RPMI8226 (cell line): Measurements from ENCODE around the gene DEPDC1B.
"Not testable (repeated sequence)": the region's sequence is repeated elsewhere in the genome, so short reads cannot be mapped to it uniquely, and the experiment has no call there.

Source experiments
- DNase-seq: peaks from one replicate; pipeline ENCODE4 v3.0.0-alpha.2; 2015

The DEPDC1B gene

DNA sequence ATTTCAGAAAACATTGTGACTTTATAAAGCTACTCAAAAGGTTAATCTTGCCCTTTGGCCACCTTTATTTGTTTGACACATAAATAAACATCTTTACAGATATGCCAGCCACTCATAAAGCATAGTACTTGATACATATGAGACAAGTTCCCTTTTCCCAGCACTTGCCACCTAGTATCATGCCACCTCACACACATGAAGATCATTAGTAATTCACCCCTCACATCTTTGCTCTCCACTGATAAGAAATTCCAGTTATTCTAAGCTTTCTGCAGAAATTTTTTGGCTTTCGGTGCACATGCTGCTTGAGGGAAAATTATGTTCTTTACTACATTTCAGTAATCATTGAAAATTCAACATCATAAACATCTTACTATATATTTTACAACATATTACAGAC lies 59.1 kb downstream of the DEPDC1B start:
- DNase-seq: no peak

DNA sequence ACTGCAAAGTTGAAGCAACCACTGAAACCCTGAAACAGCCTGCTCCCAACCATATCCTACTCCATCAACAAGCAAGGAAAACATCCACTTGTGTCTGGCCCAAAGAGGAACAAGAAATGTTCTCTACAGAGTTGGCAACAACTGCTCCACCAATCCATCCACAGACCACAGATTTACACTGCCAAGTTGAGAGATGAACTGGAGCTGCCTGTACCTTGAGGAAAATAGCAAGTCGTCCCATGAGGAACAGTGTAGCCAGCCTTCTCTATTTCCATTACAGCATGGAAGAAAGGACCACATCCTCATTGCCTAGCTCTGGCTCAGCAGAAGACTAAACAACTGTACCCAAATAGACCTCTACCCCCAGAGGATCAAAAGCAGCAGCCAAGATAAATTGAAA lies 60.4 kb downstream of the DEPDC1B start:
- DNase-seq: no peak

- no peak for DNase-seq
Measured at GRCh38 chr5:60638300-60638699, 61.7 kb downstream of the DEPDC1B start.

DNA sequence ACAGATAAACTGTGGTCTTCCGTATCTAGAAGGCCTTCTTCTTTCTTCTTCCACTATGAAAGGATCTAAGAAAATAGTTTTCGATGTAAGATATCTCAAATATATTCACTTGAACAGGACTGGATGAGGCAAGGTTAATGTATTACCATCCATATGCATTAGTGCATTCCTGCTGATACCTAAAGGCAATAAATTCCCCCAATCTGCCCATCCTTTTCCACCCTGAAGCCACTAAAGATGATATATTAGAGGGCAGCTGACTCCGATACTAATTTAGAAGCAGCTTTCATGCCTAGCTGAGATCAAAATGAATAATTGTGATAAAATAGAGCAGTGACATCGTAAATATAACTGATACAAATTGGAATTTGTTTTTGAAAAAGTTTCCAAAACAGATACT lies 63.3 kb downstream of the DEPDC1B start:
- DNase-seq: no peak

- DNase-seq: no peak
Measured at GRCh38 chr5:60636001-60636400, 64.0 kb downstream of the DEPDC1B start.

DNA sequence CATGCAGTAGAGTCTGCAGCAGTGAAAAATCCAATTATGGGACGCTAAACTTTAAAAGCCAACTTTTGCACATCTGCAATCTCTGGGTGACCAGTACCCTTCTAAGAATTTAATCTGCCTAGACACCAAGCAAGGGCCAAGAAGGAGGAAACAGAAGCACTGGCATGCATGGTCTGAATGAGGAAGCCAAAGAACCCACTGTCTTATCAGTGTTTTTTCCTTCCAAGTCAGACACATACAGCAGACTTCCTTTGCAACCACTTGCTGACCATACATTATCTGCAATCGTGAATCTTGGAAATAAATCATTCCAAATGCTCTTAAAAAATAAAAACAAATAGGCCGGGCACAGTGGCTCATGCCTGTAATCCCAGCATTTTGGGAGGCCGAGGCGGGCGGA lies 65.9 kb downstream of the DEPDC1B start:
- no peak for DNase-seq

- DNase-seq: no peak
Measured at GRCh38 chr5:60633341-60633740, 66.6 kb downstream of the DEPDC1B start.

DNA sequence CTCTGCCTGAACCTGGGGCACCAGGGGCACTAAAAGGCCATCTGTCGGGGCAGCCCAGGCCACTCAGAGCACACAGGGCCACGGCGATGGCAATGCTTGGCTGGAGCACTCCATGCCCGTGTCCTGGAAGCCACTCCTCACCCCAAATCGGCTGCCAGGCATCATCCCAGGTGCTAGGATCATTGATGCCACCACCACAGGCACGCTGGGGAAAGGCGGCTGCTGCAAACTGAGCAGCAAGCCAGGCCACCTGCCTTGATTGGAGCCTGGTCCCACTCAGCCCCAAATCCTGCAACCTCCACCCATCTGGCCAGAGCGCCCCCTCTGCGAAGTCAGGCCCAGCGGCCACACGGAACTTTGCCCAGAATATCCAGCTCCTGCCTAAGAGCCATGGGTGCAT lies 67.8 kb downstream of the DEPDC1B start:
- DNase-seq: no peak

- no peak for DNase-seq
Measured at GRCh38 chr5:60630836-60631235, 69.1 kb downstream of the DEPDC1B start.

DNA sequence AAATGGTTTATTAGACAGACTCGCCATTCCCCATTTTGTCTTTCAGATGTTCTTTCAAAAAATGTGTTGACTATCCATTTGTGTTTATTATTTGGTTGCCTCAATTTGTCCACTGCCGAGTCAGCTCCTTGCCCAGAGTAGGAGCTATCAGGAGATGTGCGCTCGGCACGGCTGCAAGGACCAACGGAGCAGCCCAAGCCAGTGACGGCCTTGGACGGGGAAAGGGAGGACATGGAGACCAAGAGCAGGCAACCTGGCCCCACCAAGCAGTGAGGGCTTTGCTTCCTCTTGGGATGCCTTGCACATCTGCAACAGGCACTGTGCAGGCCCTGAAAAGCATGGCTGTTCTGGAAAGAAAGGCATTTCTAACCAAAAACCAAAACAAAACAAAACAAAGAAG lies 69.8 kb downstream of the DEPDC1B start:
- no peak for DNase-seq

- not testable (repeated sequence) for DNase-seq
Measured at GRCh38 chr5:60624875-60625274, 75.1 kb downstream of the DEPDC1B start.

DNA sequence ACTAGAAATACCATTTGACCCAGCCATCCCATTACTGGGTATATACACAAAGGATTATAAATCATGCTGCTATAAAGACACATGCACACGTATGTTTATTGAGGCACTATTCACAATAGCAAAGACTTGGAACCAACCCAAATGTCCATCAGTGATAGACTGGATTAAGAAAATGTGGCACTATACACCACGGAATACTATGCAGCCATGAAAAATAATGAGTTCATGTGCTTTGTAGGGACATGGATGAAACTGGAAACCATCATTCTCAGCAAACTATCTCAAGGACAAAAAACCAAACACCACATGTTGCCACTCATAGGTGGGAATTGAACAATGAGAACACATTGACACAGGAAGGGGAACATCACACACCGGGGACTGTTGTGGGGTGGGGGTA lies 79.2 kb downstream of the DEPDC1B start:
- not testable (repeated sequence) for DNase-seq

GRCh38 chr5:60613826-60614225 lies 86.1 kb downstream of the DEPDC1B start:
- DNase-seq: no peak

DNA sequence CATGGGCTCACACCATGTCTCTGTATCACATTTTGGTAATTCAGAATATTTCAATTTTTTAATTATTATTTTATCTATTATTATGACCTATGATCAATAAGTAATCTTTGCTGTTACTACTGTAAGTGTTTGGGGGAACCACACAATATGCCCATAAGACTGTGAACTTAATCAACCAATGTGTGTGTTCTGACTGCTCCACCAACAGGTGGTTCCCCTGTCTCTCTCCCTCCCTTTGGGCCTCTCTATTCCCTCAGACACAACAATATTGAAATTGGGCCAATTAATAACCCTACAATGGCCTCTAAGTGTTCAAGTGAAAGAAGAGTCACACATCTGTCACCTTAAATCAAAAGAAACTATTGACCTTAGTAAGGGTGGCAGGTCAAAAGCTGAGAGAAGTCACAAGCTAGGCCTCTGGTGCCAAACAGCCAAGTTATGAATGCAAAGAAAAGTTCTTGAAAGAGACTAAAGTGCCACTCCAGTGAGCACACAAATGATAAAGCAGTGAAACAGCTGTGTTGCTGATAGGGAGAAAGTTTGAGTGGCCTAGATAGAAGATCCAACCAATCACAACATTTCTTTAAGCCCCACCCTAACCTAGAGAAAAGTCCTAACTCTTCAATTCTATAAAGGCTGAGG lies 88.7 kb downstream of the DEPDC1B start:
- DNase-seq: no peak

DNA sequence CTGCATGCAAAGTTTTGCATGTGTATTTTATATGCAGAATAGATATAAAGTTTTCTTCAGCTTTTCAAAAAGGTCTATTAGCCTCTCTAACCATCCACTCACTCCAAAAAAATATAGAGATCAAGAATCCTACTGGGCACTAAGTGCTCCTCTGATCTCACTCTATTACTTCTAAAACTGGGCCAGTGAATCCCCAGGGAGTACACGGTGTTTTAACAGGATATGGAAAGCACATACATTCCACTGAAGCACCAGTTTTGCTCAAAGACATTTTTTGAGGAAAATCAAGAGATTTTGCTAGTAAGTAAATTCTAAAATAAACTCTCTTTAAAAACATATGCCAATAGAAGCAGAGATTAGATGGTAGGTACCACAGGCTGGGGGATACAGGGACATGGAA lies 95.2 kb downstream of the DEPDC1B start:
- no peak for DNase-seq

- DNase-seq: peak; percentile 35
Measured at GRCh38 chr5:60598424-60598823, 101.5 kb downstream of the DEPDC1B start.

DNA sequence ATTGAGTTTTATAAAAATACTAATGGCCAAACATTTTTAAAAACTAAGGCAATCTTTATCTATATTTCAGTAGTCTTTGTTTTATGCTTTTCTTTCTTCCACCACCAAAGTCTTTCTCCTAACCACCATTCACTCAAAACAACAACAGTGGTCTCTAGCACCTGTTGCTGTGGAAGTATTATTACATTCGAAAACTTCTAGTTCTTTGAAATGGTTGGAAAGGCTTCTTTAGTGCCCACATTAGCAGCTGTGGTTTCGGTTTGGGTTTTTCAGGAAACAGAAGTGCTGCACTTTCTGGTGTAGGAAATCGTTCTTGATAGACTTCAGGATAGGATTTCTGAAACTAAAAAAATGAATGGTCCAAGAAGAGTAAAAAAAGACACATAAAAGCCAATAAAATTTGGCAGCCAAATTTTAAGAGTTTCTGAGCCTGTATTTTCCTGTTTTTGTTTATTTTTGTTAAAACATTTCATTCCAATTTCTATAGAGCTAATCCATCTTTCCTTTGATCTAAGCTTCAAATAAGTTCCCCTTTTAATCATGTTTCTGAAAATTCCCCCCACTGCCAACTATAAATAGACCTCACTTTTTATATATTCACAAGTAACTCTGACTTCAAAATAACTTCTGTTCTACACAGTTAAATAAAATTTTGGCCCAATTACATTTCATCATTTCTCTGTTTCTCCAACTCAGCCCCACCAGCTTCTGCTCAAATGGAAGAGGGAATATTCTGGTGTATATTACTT lies 102.2 kb downstream of the DEPDC1B start:
- DNase-seq: peak; percentile 85

GRCh38 chr5:60594715-60595477 lies 105.1 kb downstream of the DEPDC1B start:
- DNase-seq: no peak

- DNase-seq: no peak
Measured at GRCh38 chr5:60590172-60590571, 109.8 kb downstream of the DEPDC1B start.

- not testable (repeated sequence) for DNase-seq
Measured at GRCh38 chr5:60587312-60587711, 112.7 kb downstream of the DEPDC1B start.

- DNase-seq: peak; percentile 8
Measured at GRCh38 chr5:60586307-60586901, 113.6 kb downstream of the DEPDC1B start.

GRCh38 chr5:60585618-60586017 lies 114.3 kb downstream of the DEPDC1B start:
- no peak for DNase-seq

- DNase-seq: no peak
Measured at GRCh38 chr5:60584304-60584703, 115.7 kb downstream of the DEPDC1B start.

GRCh38 chr5:60583616-60584015 lies 116.3 kb downstream of the DEPDC1B start:
- no peak for DNase-seq
